AG20443 (cell line): Measurements from ENCODE around the gene CDH18.

ENCODE experiments used
- DNase-seq: peaks from one replicate; pipeline ENCODE4 v3.0.0; 2012; ENCODE audit warnings: low spot score, mixed read lengths

The CDH18 gene

GRCh38 chr5:19928562-19929421 is 59.2 kb downstream of the CDH18 start:
- DNase-seq = peak; percentile 9

- no peak for DNase-seq
Observed at GRCh38 chr5:19927919-19928318, 60.1 kb downstream of the CDH18 start.

- DNase-seq = no peak
Observed at GRCh38 chr5:19927170-19927569, 60.8 kb downstream of the CDH18 start.

DNA sequence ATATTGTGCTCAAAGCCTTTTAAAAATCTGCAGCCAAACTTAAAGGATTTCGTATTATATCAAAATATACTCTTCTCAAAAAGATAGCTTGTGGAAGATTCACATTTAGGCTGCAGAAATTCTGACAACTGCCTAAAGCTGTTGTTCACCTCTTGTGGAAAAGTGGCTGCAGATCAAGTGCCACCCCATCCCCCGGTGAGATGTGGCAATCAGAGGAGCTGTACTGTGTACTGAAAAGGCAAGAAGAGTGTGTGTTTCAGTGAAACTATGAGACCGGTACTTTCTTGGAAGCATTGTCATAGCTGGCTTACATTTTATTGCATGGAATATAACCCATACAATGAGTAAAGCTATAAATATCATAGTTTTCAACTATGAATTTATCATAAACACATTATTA is 64.3 kb downstream of the CDH18 start:
- DNase-seq = no peak

- DNase-seq = no peak
Observed at GRCh38 chr5:19920761-19921160, 67.2 kb downstream of the CDH18 start.

DNA sequence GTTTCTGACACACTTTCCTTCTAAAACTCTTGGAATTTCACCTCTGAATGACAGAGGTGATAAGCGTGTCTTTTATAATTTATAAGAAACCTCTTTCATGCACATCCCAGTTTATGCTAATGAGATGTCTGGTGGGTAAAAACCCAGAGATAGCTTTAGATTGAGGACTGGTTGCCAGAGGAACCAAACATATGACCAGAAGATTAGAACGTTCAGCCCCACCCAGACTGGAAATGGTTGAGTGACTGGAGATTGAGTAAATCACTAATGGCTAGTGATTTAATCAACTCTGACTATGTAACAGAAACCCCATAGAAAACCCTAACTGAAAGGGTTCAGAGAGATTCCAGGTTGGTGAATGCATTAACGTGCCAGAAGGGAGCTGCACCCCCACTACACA is 69.2 kb downstream of the CDH18 start:
- DNase-seq = no peak

DNA sequence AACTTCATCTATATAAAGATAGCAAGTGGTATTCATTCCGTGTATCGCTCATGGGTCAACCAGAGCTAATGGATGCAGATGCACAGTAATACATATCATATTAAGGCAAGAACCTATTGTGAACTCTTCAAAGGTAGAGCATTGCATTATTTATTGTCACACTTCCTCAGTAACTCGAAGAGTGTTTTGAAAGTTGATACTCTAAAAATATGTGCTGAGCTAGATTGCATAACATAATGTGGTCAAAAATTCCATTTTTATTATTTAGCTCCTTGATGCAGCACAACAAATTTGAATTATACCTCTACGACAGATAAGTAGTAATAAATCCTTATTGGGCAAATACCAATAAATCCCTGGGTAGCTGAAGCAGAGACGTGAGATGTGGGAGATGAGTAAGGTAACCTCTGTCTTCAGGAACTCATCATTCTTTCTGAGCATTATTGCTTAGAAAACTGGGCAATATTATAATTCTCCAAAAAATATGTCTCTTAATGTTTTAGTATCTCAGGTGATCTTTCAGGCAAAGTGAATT is 70.3 kb downstream of the CDH18 start:
- DNase-seq = no peak

DNA sequence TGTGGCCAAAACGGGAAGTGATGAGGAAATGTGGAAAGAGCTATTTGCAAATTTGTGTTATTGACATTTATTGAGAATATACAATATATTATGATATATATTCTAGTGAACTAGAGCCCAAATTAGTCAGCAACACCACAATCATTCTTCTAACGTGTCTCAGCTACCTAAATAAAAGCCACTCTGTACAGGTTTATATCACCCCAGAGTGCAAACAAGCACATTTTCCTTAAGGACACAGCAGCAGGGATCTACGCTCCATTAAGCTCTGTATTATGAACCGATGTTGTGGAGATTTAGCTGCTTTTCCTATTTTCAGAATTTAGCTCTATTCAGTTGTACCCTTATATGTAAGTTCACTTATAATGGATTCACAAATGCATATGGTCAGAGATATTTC is 77.9 kb downstream of the CDH18 start:
- no peak for DNase-seq

- no peak for DNase-seq
Observed at GRCh38 chr5:19904766-19905165, 83.2 kb downstream of the CDH18 start.

DNA sequence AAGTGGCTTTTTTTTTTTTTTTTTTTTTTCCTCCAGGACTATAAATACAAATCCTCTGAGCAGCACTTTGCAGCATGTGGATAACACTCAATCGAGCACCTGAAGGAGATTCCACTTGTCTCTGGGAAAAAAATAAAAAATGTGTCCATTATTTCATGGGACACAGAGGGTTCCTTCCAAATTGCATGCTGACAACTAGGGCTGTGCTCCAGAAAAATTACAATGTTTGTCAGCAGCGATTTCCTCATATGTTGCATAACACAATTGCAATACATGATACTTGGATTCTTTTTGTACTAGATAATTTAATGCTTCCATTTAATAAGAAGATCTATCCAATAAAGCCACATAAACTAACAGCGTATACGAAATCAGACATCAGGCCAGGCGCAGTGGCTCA is 84.4 kb downstream of the CDH18 start:
- DNase-seq = no peak

DNA sequence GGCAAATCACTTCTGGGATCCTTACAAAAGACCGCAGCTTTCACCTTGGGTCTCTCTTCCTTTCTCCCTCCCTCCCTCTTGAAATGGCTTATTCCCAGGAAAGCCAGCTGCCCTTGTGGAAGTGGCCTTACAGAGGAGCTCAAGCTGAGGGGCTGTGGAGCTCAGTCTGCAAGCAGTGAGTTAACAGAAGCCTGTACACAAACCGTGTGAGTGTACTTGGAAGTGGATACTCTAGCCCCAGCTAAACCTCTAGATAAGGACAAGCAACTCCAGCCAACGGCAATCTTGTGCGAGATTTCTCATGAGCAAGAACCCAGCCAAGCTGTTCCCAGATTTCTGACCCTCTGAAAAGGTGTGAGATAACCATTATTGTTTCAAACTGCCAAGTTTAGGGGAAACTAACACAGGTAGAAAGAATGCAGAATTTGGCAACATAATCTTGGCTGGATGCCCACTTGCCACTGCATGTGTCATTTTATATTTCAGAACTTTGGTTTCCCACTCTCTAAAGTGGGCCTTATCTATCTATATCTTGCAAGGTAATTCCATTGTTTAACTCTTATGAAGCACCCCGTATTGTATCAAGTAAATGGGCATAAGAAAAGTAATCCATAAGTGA is 85.6 kb downstream of the CDH18 start:
- DNase-seq = peak; percentile 4

DNA sequence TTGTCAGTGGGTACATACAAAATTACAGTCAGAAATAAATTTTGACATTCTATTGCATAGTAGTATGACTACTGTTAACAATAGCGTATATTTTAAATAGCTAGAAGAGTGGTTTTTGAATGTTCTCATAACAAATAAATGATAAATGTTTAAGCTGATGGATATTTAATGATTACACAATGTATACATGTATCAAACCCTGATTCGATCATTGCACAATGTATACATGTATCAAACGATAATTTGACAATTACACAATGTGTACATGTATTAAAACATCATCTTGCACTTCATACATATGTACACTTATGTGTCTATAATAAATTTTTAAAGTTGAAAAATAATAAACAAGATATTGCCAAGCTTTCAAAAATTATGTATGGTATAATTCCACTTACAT is 87.7 kb downstream of the CDH18 start:
- no peak for DNase-seq

- no peak for DNase-seq
Observed at GRCh38 chr5:19891658-19892057, 96.3 kb downstream of the CDH18 start.

- DNase-seq = peak; percentile 7
Observed at GRCh38 chr5:19886123-19886917, 101.7 kb downstream of the CDH18 start.

- no peak for DNase-seq
Observed at GRCh38 chr5:19885040-19885824, 102.8 kb downstream of the CDH18 start.

GRCh38 chr5:19880859-19881436 is 107.1 kb downstream of the CDH18 start:
- DNase-seq = no peak

GRCh38 chr5:19880458-19880857 is 107.5 kb downstream of the CDH18 start:
- no peak for DNase-seq

DNA sequence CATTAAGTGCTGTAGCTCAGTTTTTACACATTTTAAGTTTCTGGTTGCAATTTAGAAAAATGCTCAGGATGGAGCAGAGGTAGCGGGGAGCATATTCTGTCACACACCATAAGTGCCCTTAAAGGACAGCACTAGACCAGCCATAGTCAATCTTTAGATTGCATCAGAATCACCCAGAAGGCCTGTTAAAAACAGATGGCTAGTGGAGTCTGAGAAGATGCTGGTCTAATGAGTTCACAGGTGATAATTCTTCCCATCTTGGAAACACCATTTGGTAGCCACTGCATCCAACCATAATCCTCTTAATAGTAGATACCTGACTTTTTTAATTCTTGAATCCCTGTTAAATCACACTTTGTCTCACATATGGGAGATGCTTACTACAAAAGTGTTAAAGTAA is 113.2 kb downstream of the CDH18 start:
- no peak for DNase-seq

- no peak for DNase-seq
Observed at GRCh38 chr5:19866090-19866450, 121.9 kb downstream of the CDH18 start.

DNA sequence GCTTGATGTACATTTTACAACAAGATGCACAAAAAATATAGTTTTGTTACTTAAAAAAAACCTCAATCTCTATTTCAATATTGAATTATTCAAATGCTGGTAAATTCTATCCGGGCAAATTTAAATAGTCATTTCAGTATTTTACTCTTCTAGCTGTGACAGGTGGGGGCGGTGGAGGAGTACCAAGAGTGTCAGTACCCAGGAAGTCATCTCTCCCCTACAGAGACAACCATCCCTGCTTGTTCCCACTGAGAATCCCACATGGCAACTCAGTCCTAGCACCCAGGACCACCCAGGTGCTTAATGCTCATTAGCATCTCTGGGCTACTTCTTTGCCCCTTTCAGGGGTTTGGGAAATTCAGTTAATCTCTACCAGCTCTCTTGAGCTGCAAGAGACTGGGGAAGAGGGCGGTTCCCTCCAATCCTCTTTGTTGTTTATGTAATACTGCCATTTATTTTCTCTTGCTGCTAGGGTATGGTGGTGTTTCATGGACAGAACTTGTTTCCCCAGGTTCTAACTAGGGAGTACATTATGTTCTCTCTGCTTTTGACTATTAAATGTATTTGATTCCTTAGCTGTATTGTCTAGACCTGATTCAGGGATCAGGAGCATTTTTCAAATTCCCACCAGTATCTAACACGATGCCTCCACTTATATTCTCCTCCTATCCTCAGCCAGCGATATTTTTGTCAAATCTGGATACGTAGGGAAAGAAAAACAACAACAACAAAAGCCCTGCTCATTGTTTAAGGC is 122.5 kb downstream of the CDH18 start:
- no peak for DNase-seq

DNA sequence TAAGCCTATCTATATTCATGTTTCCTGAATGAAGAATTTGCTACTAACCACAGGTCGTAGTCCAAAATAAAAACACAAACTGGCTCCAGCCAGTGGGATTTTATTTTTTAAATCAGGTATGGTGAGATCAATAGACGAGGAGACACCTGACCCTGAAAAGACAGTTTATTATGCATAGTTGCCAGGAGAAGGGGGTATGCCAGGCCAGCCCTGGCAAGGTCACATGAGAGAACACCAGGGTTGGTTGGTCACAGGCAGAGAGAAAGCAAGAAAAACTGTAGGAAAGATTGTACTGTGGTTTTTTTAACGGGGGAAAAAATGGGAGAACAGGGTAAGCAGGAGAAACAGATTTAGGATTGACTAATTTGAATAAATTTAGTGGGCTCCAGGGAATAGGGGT is 125.3 kb downstream of the CDH18 start:
- no peak for DNase-seq
